H1 (cell line): ENCODE measurements around the gene LPAR2. TPM values are rescaled to one million over a fixed set of nuclear protein-coding genes. Genes with fewer than 3 reads are reported as not detected.

Experiments
- ASH2L ChIP-seq: fragments of 200-600, 300-600 bp; sonication (generic); IDR thresholded peaks from one replicate; pipeline ENCODE4 v1.7.1; 2017; ENCODE audit warnings: low read length
- KDM5A ChIP-seq: fragments of 200-600 bp; IDR thresholded peaks from 2 replicates; pipeline ENCODE4 v1.7.1; 2012; ENCODE audit warnings: mild to moderate bottlenecking, low read length, inconsistent platforms, mixed read lengths
- MAX ChIP-seq: IDR thresholded peaks from 2 replicates; pipeline ENCODE4 v1.6.1; 2012; ENCODE audit warnings: inconsistent platforms
- POLR2A ChIP-seq, 2 experiments: IDR thresholded peaks; 1 replicate in 1 of 2; 2 replicates in 1 of 2; pipeline ENCODE4 v1.6.1; 2011; ENCODE audit warnings: low read depth in 2 of 2, low read length in 2 of 2, mild to moderate bottlenecking in 2 of 2; ENCODE audit errors: control extremely low read depth in 1 of 2
- SIN3A ChIP-seq, 2 experiments: IDR thresholded peaks in 1 of 2; conservative IDR thresholded peaks in 1 of 2; 2 replicates each; pipeline ENCODE4 v1.6.1; 2011 to 2012; ENCODE audit warnings: low read length in 2 of 2, improper control_type of control experiment in 1 of 2, low read depth in 1 of 2, mild to moderate bottlenecking in 1 of 2
- USF2 ChIP-seq: IDR thresholded peaks from 2 replicates; pipeline ENCODE4 v1.6.1; 2011; ENCODE audit warnings: low read length, improper control_type of control experiment
- polyA plus RNA-seq, 7 experiments: library from polyadenylated mRNA; depleted of rRNA in 3 of 7; stranded (reverse) in 5 of 7; unstranded in 2 of 7; fragments of >200 nt in 5 of 7; fragments of 200-250 nt in 2 of 7; gene quantifications; 1 replicate in 5 of 7; 2 replicates in 1 of 7; 4 replicates in 1 of 7; pipeline versions ENCODE4 v1.2.1 to v1.2.3, GENCODE V29; 2011 to 2013; ENCODE audit warnings: missing spikeins in 2 of 7, mixed read lengths in 2 of 7
- total RNA-seq: library from RNA; stranded (reverse); fragmentation: NEBNext Ultra II Directional; extraction: Animal tissue kit (Norgen Biotek cat#: 25700); gene quantifications from 2 replicates; pipeline ENCODE4 v1.2.1, GENCODE V29; 2021

Gene LPAR2
- total and polyA plus RNA-seq, 2 of the 8 experiments (the other 6 are each of a cell fraction or from before 2014, with no cell fraction given), result 47.6 to 70.2 TPM

GRCh38 chr19:19672816-19673215 is 44.8 kb upstream of the LPAR2 start (continued):
- no peak for TF ChIP-seq USF2
- no peak for TF ChIP-seq SIN3A (conservative IDR thresholded peaks at IDR 0.05 in 1 of 2, IDR thresholded peaks at IDR 0.05 in 1 of 2; ENCODE audit: low read depth in 1 of 2, low read length in 2 of 2)
- TF ChIP-seq POLR2A (IDR thresholded peaks at IDR 0.05; ENCODE audit: control extremely low read depth in 1 of 2, low read depth in 2 of 2, low read length in 2 of 2), result no peak
- no peak for TF ChIP-seq ASH2L
- no peak for TF ChIP-seq MAX
- TF ChIP-seq KDM5A, result no peak
